Measurements from ENCODE around the gene GCDH.
A peak's percentile ranks its signal among the peaks of the same experiment; 100 is the strongest.

GCDH gene

GRCh38 chr19:12938779-12939601, 48.0 kb downstream of the GCDH start:
- no peak for DNase-seq (ENCODE audit: low read depth in 3 of 3, low spot score in 1 of 3)

DNA sequence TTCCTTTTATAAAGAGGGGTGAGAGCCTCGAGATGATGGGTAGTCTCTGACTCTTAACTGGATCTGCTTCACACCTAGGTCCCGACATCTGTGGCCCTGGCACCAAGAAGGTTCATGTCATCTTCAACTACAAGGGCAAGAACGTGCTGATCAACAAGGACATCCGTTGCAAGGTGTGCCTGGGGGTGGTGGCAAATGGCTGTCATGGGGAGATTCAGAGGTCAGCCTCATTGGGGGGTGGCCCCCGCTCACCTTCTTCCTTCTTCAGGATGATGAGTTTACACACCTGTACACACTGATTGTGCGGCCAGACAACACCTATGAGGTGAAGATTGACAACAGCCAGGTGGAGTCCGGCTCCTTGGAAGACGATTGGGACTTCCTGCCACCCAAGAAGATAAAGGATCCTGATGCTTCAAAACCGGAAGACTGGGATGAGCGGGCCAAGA, 49.0 kb downstream of the GCDH start:
- DNase-seq (ENCODE audit: low read depth in 3 of 3, low spot score in 1 of 3) = no peak

GRCh38 chr19:12940897-12941296, 49.9 kb downstream of the GCDH start:
- DNase-seq (ENCODE audit: low read depth in 3 of 3, low spot score in 1 of 3) = no peak

DNA sequence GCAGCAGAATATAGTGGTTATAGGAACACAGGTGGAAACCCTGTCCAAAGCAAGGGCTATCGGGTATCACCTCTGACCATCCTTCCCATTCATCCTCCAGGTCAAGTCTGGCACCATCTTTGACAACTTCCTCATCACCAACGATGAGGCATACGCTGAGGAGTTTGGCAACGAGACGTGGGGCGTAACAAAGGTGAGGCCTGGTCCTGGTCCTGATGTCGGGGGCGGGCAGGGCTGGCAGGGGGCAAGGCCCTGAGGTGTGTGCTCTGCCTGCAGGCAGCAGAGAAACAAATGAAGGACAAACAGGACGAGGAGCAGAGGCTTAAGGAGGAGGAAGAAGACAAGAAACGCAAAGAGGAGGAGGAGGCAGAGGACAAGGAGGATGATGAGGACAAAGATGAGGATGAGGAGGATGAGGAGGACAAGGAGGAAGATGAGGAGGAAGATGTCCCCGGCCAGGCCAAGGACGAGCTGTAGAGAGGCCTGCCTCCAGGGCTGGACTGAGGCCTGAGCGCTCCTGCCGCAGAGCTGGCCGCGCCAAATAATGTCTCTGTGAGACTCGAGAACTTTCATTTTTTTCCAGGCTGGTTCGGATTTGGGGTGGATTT, 52.6 kb downstream of the GCDH start:
- DNase-seq (ENCODE audit: low read depth in 3 of 3, low spot score in 1 of 3) = no peak

DNA sequence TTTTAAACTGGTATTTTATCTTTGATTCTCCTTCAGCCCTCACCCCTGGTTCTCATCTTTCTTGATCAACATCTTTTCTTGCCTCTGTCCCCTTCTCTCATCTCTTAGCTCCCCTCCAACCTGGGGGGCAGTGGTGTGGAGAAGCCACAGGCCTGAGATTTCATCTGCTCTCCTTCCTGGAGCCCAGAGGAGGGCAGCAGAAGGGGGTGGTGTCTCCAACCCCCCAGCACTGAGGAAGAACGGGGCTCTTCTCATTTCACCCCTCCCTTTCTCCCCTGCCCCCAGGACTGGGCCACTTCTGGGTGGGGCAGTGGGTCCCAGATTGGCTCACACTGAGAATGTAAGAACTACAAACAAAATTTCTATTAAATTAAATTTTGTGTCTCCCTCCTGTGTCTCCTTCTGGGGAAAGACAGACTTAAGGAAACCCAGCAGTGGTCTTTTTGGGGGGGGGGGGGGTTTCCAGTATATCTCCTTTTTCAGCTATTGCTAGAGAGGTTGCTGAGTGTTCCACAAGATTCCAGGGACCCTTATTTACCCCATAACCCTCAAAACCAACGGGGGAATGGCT, 53.2 kb downstream of the GCDH start:
- DNase-seq (ENCODE audit: low read depth in 3 of 3, low spot score in 1 of 3) = no peak

GRCh38 chr19:12945479-12946091, 54.6 kb downstream of the GCDH start, which contains the start of gene RAD23A:
RAD23A (plus strand) TSS chr19:12945862; CDS start chr19:12945949, 87 bp downstream.
- DNase-seq (ENCODE audit: low read depth in 3 of 3, low spot score in 1 of 3) = peak; percentile 92 to 98 (median 96)

DNA sequence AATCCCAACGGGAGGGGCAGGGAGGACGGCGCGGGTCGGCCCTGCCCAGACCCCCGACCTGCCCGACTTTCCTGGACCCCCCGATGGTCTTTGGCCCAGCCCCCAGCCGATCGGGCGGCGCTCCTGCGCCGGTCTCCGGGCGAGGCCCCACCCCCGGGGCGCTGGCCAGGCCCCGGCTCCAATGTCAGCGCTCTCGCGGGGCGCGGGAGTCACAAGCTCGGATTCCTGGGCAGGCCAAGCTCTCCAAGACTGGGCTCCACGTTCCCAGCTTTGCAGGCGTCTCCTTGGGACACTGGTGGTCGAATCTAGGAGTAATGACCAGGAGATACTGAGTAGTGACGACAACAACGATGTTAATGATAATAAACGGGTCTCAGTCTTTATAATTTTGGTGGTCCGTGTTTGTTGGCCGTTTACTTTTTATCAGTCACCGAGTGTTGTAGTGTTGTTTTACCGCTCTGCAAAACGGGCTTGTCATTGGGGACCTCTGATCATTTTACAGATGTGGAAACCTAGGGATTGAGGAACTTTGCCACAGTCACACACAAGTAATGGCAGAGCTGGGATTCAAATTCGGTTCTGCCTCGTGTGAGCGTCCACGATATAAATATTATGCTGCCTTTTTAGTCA, 55.2 kb downstream of the GCDH start:
- peak in 1 of 3 donors; percentile 42 for DNase-seq (ENCODE audit: low read depth in 3 of 3, low spot score in 1 of 3)

DNA sequence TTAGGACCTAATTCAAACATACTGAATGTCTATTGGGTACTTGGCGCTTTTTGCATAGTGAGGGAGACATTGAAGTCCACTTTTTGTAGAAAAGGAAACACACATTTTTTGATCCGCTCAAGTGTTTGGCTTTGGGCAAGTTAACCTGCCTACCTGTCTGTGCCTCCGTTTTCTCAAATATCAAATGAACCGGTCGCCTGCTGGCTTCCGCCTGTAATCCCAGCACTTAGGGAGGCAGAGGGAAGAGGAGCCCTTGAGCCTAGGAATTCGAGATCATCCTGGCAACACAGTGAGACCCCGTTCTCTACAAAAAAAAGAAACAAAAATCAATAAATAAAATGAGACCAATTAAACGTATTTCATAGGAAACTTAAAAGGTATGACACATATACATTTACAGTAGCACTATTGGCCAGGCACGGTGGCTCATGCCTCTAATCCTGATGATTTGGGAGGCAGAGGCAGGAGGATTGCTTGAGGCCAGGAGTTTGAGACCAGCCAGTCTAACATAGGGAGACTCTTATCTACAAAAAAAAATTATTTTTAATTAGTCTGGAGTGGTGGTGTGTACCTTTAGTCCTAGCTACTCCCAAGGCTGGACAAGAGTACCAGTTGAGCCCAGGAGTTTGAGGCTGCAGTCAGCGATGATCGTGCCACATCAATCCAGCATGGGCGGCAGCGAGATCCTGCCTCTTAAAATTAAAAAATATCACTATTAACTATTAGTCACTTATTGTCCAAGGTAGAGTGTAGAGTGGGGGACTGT, 56.0 kb downstream of the GCDH start:
- DNase-seq (ENCODE audit: low read depth in 3 of 3, low spot score in 1 of 3) = no peak

DNA sequence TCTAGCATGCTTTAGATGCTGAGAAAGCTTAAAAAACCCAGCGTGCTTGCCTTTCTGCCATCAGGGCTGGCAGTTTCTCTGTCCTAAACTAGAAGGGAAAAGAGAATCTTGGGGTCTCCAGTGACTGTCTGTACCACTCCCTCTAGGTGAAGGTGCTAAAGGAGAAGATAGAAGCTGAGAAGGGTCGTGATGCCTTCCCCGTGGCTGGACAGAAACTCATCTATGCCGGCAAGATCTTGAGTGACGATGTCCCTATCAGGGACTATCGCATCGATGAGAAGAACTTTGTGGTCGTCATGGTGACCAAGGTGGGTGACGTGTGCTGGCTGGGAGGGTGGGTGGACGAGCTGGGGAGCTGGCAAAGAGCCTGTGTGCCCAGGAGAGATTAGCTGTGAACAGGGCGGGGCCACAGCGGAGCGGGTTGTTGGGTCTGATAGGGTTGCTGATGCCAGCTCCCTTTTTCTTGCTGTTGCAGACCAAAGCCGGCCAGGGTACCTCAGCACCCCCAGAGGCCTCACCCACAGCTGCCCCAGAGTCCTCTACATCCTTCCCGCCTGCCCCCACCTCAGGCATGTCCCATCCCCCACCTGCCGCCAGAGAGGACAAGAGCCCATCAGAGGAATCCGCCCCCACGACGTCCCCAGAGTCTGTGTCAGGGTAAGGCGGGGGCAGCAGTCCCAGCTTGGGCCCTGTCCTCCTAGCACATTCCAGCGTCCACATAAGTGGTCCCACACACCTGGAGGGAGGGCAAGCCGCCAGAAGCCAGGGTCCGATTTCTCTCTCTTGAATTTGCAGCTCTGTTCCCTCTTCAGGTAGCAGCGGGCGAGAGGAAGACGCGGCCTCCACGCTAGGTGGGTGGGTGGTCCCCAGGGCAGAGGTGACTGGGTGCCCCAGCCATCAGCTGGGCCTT, 57.0 kb downstream of the GCDH start:
- no peak for DNase-seq (ENCODE audit: low read depth in 3 of 3, low spot score in 1 of 3)

GRCh38 chr19:12948612-12949362, 57.8 kb downstream of the GCDH start:
- DNase-seq (ENCODE audit: low read depth in 3 of 3, low spot score in 1 of 3) = no peak
